ENCODE data around the gene AMY1A.
"Not testable (repeated sequence)": the region's sequence is repeated elsewhere in the genome, so short reads cannot be mapped to it uniquely, and the experiment has no call there.

The AMY1A gene

GRCh38 chr1:103655460-103655859 lies at the start of gene AMY1A:
TSS of gene AMY1A (plus strand) at chr1:103655760. CDS start at chr1:103656331, 571 bp downstream.
- not testable (repeated sequence) for DNase-seq

GRCh38 chr1:103616362-103616761 lies 39.2 kb upstream of the AMY1A start:
- DNase-seq, result no peak

DNA sequence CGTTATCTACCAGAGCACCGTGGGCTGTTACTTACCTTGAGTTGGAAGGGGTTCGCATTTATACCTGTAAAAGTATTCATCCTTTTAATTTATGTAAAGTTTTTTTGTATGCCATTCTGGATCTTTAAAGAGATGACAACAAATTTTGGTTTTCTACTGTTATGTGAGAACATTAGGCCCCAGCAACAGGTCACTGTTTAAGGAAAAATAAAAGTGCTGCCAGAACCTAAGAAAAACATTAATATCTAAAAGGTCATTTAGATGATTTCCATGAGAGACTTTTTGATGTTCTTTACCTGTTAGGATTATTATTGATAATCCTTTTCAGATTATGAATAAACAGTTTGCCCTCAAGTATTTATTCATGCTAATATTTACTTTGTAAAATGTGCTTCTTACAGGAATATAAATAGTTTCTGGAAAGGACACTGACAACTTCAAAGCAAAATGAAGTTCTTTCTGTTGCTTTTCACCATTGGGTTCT lies 38.5 kb upstream of the AMY1A start, which contains the start of gene AMY2A:
AMY2A (plus strand) TSS at position 434 of the 484 bp plus-strand sequence; CDS start at position 448, 14 bp downstream.
- not testable (repeated sequence) for DNase-seq

DNA sequence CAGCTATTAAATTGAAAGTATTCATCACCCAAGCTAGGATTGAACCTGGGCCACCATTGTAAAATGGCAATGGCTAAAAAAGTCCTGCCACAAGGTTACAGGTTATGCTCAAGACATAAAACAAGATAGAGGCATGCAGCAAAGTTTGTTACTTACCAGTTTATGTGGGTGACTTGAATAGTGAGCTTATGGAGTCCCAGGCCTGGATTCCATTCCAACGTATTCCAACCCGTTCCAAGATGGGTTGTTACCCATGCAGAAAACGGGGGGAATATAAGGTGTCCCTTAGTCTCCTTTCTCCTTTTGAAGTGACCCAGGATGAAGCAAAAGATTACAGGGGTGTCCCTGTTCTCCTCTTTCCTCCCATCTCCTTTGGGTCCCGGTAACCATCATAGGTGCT lies 28.1 kb upstream of the AMY1A start:
- not testable (repeated sequence) for DNase-seq

DNA sequence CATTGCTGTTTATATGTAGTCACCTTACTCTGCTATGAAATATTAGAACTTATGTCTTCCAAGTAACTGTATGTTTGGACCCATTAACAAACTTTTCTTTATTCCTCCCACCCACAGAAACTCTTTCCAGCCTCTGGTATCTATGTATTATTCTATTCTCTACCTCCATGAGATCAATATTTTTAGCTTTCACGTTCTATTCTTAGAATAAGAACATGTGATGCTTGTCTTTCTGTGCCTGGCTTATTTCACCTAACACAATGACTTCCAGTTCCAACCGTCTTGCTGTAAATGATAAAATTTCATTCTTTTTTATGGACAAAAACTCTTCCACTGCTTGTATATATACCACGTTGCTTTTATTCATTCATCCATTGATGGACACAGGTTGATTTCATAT lies 14.4 kb upstream of the AMY1A start:
- DNase-seq, result not testable (repeated sequence)

- not testable (repeated sequence) for DNase-seq
Observed at GRCh38 chr1:103643908-103644307, 11.7 kb upstream of the AMY1A start.

- DNase-seq, result not testable (repeated sequence)
Observed at GRCh38 chr1:103650305-103650704, 5.3 kb upstream of the AMY1A start.

DNA sequence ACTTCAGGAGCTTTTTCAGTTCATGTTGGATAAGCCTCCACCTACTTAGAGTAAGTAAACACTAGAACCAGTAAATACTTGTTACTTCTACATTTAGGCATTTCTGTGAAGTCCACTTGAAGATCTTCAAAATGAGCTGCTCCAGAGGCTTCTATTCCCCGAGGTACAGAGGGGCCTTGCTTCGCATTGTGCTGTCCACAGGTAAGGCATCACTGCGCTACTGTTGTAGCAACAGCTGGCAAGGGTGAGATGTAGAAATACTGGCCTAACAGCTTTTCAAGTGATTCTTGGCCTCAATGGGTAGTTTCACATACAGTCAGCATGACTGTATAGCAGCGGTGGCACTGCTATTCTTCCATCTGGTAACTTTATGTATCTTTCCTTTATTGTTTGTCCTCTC lies 4.7 kb upstream of the AMY1A start:
- DNase-seq, result not testable (repeated sequence)

DNA sequence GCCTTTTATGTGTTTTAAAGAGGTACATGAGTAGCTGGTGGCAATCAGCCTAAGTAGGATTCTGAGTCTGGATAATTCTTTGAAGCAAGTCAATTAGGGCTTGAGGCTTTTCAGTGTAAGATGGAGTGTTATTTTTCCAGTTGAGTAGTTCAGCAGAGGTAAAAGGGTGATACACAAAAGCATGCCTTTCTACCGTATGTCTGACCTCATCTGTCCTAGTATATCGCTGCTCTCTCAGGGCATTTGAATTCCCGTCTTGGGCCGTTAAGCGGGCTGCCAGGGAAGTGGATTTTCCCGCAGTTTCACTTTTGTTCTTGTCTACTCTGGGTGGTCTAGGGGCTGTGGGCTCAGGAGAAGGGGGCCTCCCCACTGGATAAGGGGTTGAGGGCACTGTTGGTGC lies 1.4 kb upstream of the AMY1A start:
- not testable (repeated sequence) for DNase-seq

GRCh38 chr1:103676335-103676734 lies 20.8 kb downstream of the AMY1A start:
- DNase-seq, result not testable (repeated sequence)

DNA sequence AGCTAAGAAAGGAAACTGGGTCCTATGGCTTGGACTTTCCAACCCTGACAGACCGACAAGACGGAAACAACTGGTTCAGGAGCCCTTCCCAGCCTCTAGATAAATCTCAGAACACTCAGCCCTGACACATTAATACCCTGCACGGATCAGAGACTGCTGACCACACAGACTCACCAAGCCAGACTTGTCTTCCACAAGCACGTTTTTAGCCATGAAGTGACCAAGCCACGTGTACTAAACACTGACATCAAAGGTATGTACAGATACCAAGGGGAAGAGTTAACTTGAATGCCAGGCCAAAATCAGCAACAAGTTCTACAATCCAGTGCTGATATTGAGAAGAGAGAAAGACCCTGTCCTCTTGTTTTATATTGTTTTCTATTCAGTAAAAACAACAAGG lies 40.5 kb downstream of the AMY1A start, which contains the start of gene AMY1B:
AMY1B (minus strand) TSS at position 101 of the 400 bp plus-strand sequence. CDS start 571 bp downstream, outside the sequence.
- not testable (repeated sequence) for DNase-seq

DNA sequence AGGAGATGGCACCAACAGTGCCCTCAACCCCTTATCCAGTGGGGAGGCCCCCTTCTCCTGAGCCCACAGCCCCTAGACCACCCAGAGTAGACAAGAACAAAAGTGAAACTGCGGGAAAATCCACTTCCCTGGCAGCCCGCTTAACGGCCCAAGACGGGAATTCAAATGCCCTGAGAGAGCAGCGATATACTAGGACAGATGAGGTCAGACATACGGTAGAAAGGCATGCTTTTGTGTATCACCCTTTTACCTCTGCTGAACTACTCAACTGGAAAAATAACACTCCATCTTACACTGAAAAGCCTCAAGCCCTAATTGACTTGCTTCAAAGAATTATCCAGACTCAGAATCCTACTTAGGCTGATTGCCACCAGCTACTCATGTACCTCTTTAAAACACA lies 41.9 kb downstream of the AMY1A start:
- not testable (repeated sequence) for DNase-seq

DNA sequence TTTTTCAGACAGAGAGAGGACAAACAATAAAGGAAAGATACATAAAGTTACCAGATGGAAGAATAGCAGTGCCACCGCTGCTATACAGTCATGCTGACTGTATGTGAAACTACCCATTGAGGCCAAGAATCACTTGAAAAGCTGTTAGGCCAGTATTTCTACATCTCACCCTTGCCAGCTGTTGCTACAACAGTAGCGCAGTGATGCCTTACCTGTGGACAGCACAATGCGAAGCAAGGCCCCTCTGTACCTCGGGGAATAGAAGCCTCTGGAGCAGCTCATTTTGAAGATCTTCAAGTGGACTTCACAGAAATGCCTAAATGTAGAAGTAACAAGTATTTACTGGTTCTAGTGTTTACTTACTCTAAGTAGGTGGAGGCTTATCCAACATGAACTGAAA lies 45.1 kb downstream of the AMY1A start:
- not testable (repeated sequence) for DNase-seq

DNA sequence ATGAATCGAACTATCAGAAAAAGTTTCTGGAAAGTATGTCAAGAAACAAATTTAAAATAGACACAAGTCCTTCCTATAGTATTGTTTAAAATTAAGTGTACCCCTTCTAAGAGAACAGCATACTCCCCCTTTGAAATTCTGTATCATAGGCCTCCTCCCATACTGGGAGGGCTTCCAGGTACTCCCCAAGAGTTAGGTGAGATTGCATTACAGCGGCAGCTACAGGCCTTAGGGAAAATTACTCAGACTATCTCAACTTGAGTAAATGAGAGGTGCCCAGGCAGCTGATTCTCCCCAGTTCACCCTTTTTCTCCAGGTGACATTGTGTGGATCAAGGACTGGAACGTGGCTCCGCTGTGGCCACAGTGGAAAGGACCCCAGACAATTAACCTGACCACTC lies 45.7 kb downstream of the AMY1A start:
- DNase-seq, result not testable (repeated sequence)

DNA sequence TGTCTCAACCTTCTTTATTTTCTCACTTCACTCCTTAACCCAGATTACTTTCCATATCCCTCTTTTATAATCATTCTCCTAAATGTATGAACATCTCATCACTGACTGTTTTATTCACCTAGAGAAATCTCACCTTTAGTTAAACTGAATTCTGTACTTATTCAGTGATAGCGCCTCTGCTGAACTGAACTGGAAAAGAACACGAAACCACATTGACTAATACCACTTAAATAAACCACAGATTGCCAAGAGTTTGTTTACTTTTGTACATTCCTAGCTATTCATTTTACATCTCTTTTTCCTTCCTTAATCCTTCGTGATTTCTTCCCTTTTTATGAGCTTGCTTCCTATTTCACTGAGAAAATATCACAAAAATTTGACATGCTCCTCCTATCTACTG lies 52.1 kb downstream of the AMY1A start:
- DNase-seq, result not testable (repeated sequence)

GRCh38 chr1:103710381-103710780 lies 54.8 kb downstream of the AMY1A start:
- DNase-seq, result not testable (repeated sequence)
